ENCODE measurements around the gene GRXCR2.
"Not testable (repeated sequence)": the region's sequence is repeated elsewhere in the genome, so short reads cannot be mapped to it uniquely, and the experiment has no call there.

The GRXCR2 gene

GRCh38 chr5:145872486-145872885, 328 bp downstream of the GRXCR2 start:
- DNase-seq, result no peak

- DNase-seq, result no peak
Observed at GRCh38 chr5:145869753-145870152, 3.1 kb downstream of the GRXCR2 start.

GRCh38 chr5:145867806-145868205, 5.0 kb downstream of the GRXCR2 start:
- no peak for DNase-seq

- DNase-seq, result not testable (repeated sequence)
Observed at GRCh38 chr5:145864432-145864831, 8.4 kb downstream of the GRXCR2 start.

GRCh38 chr5:145863003-145863402, 9.8 kb downstream of the GRXCR2 start:
- no peak for DNase-seq

- no peak for DNase-seq
Observed at GRCh38 chr5:145859897-145860296, 12.9 kb downstream of the GRXCR2 start.

GRCh38 chr5:145859453-145859852, 13.4 kb downstream of the GRXCR2 start:
- no peak for DNase-seq

GRCh38 chr5:145858959-145859358, 13.9 kb downstream of the GRXCR2 start:
- DNase-seq, result no peak

- DNase-seq, result no peak
Observed at GRCh38 chr5:145856285-145856818, 16.5 kb downstream of the GRXCR2 start.

GRCh38 chr5:145855763-145856267, 17.0 kb downstream of the GRXCR2 start:
- no peak for DNase-seq

GRCh38 chr5:145854651-145855258, 18.1 kb downstream of the GRXCR2 start:
- DNase-seq, result no peak

- DNase-seq, result no peak
Observed at GRCh38 chr5:145853781-145854376, 18.9 kb downstream of the GRXCR2 start.

GRCh38 chr5:145852990-145853389, 19.8 kb downstream of the GRXCR2 start:
- DNase-seq, result no peak

GRCh38 chr5:145848854-145849253, 24.0 kb downstream of the GRXCR2 start:
- DNase-seq, result no peak

GRCh38 chr5:145847499-145848497, 25.0 kb downstream of the GRXCR2 start:
- DNase-seq, result no peak

- DNase-seq, result no peak
Observed at GRCh38 chr5:145846081-145846480, 26.7 kb downstream of the GRXCR2 start.

- DNase-seq, result no peak
Observed at GRCh38 chr5:145841299-145841698, 31.5 kb downstream of the GRXCR2 start.

GRCh38 chr5:145840458-145841132, 32.2 kb downstream of the GRXCR2 start:
- DNase-seq, result no peak

GRCh38 chr5:145838276-145838675, 34.5 kb downstream of the GRXCR2 start:
- DNase-seq, result no peak

GRCh38 chr5:145836241-145836640, 36.6 kb downstream of the GRXCR2 start:
- DNase-seq, result not testable (repeated sequence)

GRCh38 chr5:145835848-145836239, 37.0 kb downstream of the GRXCR2 start:
- DNase-seq, result no peak
